Measurements from ENCODE around the gene ZNF426.
"Not testable (repeated sequence)": the region's sequence is repeated elsewhere in the genome, so short reads cannot be mapped to it uniquely, and the experiment has no call there.

The ZNF426 gene

DNA sequence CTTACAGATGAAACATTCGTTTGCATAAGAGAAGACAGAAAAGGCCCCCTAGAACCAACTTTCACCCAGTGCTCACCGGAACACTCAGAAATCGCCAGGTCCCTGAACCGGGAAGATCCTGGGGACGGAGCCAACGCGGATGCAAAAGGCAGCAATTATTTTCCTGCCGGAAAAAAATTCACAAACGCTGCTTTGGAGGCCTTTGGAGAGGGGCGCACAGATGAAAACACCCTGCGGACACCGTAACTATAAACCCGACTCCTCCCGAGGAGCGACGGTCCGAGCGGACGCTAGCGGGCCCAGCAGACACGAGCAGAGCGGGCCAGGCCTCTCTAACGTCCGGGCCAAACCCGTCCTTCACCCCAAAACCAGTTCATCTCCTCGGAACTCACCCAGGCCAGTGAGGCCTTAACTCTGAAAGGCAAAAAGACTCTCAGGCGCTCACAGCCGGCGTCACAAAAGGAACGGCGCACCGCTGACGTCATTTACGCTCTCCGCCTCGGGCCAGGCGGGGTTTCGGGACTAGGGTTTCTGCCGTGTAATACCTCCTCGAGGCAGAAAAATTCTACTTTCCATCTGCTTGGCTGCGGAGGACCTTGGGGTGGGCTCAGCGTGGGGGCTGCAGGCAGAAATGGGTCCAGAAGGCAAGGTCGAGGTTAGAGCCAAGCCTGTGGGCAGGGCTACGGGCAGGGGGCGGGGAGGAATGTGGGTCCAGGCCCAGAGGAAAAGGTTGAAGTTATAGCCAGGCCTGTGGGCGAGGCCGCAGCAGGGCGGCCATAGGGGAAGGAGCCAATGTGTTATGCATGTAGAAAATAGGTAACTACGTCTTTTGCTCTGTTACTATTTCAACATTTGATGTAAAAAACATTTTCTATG is at the start of gene ZNF426:
Gene ZNF426, minus strand, starts transcription at position 463 of the 876 bp plus-strand sequence. CDS start 2,413 bp downstream, outside the sequence.
- H3K27ac ChIP-seq: peak within 1 kb of the TSS; percentile 89
- peak; percentile 89 for DNase-seq (ENCODE audit: low spot score)
- CTCF ChIA-PET: interaction anchor here (0.5 kb wide), 1 partner anchor 62 kb away, joined by 3 read pairs; no protein-coding TSS in a partner anchor
- POLR2A ChIA-PET (ENCODE audit: low non-redundant PET): no interaction called here
- TF ChIP-seq, protein P1, sequence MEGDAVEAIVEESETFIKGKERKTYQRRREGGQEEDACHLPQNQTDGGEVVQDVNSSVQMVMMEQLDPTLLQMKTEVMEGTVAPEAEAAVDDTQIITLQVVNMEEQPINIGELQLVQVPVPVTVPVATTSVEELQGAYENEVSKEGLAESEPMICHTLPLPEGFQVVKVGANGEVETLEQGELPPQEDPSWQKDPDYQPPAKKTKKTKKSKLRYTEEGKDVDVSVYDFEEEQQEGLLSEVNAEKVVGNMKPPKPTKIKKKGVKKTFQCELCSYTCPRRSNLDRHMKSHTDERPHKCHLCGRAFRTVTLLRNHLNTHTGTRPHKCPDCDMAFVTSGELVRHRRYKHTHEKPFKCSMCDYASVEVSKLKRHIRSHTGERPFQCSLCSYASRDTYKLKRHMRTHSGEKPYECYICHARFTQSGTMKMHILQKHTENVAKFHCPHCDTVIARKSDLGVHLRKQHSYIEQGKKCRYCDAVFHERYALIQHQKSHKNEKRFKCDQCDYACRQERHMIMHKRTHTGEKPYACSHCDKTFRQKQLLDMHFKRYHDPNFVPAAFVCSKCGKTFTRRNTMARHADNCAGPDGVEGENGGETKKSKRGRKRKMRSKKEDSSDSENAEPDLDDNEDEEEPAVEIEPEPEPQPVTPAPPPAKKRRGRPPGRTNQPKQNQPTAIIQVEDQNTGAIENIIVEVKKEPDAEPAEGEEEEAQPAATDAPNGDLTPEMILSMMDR (conservative IDR thresholded peaks at IDR 0.05; ENCODE audit: low read depth): no peak

DNA sequence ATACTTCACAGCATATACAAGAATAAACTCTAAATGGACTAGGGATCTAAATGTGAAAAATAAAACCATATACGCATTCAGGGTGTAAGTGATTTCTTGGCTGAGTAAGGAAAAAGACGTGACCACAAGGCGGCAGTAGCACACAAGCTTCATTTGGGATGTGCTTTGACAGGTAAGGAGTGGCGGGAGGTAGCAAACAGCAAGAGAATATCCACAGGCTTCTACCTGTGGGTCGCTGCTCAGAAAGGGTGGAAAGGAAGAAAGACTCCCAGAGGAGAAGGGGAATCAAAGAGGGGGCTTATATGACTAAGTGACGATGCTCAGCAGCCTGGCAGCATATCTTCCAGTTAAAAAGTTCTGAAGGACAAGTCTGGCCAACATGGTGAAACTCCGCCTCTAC is 48.3 kb upstream of the ZNF426 start:
- ChIA-PET POLR2A (ENCODE audit: low non-redundant PET) (no interaction called here), CTCF (interaction anchor here (0.6 to 1.0 kb wide), 9 partner anchors 19 to 453 kb away, joined by 3 to 6 read pairs (median 3); no protein-coding TSS in a partner anchor)
- TF ChIP-seq, protein P1 (conservative IDR thresholded peaks at IDR 0.05; ENCODE audit: low read depth): peak; percentile 84
- peak; percentile 45 for DNase-seq (ENCODE audit: low spot score)
- no peak overlapping the region for H3K27ac ChIP-seq

DNA sequence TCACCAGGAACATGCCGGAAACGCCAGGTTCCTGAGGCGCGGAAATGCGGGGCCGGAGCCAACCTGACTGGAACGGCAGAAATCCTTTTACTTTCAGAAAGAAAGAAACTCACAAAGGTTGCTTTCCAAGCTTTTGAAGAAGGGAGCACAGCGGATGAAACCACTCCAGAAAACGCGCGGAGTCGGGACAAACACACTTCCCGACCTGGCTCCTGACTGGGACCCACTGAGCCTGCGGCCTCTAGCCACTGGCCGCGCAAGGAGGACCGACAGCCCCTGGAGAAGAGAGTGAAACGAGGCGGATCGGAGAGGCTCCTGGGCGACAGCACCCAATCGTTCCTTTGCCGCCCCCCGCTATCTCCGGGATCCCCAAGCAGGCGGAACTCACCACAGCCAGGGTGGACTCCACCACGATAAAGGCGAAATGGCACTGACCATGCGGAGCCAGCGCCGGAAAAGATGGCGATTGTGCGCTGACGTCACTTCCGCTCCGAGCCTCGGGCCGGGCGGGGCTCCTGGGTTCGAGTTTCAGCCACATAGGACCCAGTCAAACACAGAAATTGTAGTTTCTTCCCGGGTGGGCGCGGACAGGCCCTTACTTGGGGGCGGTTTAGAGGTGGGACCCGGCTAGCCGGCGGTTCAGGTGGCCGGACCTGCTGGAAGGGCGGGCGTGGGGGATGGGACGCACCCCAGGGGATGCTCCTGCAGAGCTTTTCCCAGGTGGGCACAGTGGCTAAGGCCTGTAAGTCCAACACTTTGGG is 45.8 kb upstream of the ZNF426 start, which contains the start of gene ZNF121:
Gene ZNF121, minus strand, starts transcription at position 432 of the 761 bp plus-strand sequence. CDS start 16,407 bp downstream, outside the sequence.
- TF ChIP-seq, protein P1 (conservative IDR thresholded peaks at IDR 0.05; ENCODE audit: low read depth): no peak
- DNase-seq (ENCODE audit: low spot score): peak; percentile 69
- CTCF ChIA-PET: interaction anchor here (1.0 to 1.3 kb wide), 2 partner anchors 42 to 379 kb away, joined by 3 to 6 read pairs; no protein-coding TSS in a partner anchor
- H3K27ac ChIP-seq: peak within 1 kb of the TSS; percentile 89
- POLR2A ChIA-PET (ENCODE audit: low non-redundant PET): interaction anchor here (0.6 to 0.7 kb wide), 2 partner anchors 18 to 38 kb away, joined by 3 to 7 read pairs; no protein-coding TSS in a partner anchor

DNA sequence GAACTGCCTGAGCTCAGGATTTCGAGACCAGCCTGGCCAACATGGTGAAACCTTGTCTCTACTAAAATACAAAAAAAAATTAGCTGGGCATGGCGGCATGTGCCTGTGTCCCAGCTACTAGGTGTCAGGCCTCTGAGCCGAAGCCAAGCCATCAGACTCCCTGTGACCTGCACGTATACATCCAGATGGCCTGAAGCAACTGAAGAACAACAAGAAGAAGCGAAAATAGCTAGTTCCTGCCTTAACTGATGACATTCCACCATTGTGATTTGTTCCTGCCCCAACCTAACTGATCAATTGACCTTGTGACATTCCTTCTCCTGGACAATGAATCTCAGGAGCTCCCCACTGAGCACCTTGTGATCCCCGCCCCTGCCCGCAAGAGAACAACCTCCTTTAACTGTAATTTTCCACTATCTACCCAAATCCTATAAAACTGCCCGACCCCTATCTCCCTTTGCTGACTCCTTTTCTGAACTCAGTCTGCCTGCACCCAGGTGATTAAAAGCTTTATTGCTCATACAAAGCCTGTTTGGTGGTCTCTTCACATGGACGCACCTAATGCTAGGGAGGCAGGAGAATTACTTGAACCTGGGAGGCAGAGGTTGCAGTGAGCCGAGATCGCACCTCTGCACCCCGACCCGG is 43.8 kb upstream of the ZNF426 start:
- CTCF ChIA-PET; POLR2A ChIA-PET (ENCODE audit: low non-redundant PET); H3K27ac ChIP-seq; DNase-seq (ENCODE audit: low spot score): not testable (repeated sequence)

DNA sequence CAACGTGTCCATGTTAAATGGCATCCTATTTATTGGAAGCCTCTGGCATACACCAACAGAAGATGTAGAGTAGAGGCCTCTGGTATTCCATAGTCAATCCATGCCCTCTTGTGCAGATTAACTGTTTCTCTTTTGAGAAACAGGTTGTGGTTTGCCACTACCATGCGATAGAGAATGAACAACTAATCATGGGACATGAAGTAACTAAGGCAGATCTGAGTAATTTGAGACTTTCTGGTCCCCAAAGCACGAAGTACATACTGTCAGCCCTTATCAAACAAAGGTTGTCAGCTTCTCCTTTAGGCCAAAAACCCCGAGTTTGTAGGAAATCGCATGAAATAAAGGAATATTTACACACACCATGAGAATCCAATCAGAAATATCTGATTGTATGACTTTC is 42.3 kb upstream of the ZNF426 start:
- no peak for DNase-seq (ENCODE audit: low spot score)
- ChIA-PET POLR2A (ENCODE audit: low non-redundant PET) (no interaction called here), CTCF (interaction anchor here (0.6 kb wide), 1 partner anchor 80 kb away, joined by 5 read pairs; no protein-coding TSS in a partner anchor)
- TF ChIP-seq, protein P1 (conservative IDR thresholded peaks at IDR 0.05; ENCODE audit: low read depth): no peak
- no peak overlapping the region for H3K27ac ChIP-seq

DNA sequence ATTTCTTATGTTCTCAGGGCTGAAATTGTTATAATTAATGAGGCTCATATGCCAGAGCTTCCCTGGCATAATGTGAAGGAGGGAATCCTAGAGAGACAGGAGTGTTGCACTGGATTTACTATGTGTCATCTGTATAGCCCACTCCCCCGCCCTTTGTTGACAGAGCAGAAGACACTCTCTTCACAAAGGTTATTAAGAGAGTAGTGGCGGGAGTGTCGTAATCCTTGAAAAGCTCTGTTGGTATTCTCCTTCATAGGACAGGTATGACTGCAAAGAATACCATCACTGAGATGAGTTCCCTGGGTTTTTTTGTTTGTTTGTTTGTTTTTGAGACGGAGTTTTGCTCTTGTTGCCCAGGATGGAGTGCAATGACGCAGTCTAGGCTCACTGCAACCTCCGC is 31.8 kb upstream of the ZNF426 start:
- TF ChIP-seq, protein P1 (conservative IDR thresholded peaks at IDR 0.05; ENCODE audit: low read depth): no peak
- no peak overlapping the region for H3K27ac ChIP-seq
- DNase-seq (ENCODE audit: low spot score): no peak
- ChIA-PET POLR2A (ENCODE audit: low non-redundant PET) (no interaction called here), CTCF (interaction anchor here (1.0 kb wide), 1 partner anchor 9 kb away, joined by 3 read pairs; no protein-coding TSS in a partner anchor)

All from RWPE1 (cell line).